GM18951 (cell line): ENCODE measurements around the gene SLC22A17.
"Not testable (repeated sequence)": the region's sequence is repeated elsewhere in the genome, so short reads cannot be mapped to it uniquely, and the experiment has no call there.

Experiments used
- POLR2A ChIP-seq: IDR thresholded peaks from 4 replicates; pipeline ENCODE4 v1.6.1; 2011; ENCODE audit warnings: mild to moderate bottlenecking; ENCODE audit not compliant: insufficient read length, insufficient read depth; ENCODE audit errors: extremely low read depth
- in situ Hi-C: fragments of 300-500 bp; cut with MboI; formaldehyde crosslinking; loops from one replicate; pipeline ENCODE4 v1.12.0; 2022; ENCODE audit warnings: low sequenced_read_pairs, mixed read lengths, inconsistent platforms; ENCODE audit not compliant: unreplicated experiment

Gene SLC22A17

DNA sequence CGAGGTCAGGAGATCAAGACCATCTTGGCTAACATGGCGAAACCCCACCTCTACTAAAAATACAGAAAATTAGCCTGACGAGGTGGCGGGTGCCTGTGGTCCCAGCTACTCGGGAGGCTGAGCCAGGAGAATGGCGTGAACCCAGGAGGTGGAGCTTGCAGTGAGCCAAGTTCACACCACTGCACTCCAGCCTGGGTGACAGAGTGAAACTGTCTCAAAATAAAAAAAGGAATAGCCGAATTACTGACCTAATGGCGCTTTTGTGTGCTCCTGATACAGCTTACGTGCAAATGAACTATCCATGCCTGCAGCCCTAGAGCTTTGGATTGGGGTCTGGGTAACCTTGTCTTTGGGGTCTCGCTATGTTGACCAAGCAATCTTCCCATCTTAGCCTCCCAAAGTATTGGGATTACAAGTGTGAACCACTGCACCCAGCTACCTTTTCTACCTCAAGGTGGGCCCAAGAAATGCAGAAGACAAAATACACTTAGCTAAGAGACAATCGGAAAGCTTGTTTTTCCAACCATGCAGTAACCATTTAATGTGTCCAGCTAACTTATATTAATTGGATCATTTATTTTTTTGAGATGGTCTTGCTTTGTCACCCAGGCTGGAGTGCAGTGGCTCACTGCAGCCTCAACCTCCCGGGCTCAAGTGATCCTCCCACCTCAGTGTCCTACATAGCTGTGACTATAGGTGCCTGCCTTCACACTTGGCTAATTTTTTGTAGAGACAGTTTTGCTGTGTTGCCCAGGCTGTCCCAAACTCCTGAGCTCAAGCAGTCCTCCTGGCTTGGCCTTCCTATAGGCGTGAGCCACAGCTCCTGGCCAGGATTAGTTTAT is 26.0 kb downstream of the SLC22A17 start:
- no peak for TF ChIP-seq POLR2A
- in situ Hi-C loops: no loop called here

DNA sequence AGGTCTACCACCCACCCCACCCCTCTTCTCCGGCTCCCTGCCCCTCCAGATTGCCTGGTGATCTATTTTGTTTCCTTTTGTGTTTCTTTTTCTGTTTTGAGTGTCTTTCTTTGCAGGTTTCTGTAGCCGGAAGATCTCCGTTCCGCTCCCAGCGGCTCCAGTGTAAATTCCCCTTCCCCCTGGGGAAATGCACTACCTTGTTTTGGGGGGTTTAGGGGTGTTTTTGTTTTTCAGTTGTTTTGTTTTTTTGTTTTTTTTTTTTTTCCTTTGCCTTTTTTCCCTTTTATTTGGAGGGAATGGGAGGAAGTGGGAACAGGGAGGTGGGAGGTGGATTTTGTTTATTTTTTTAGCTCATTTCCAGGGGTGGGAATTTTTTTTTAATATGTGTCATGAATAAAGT is 26.9 kb downstream of the SLC22A17 start:
- in situ Hi-C loops: not testable (repeated sequence)

GRCh38 chr14:23324993-23325392 is 27.7 kb downstream of the SLC22A17 start:
- TF ChIP-seq POLR2A: no peak
- in situ Hi-C loops: no loop called here

GRCh38 chr14:23324455-23324846 is 28.2 kb downstream of the SLC22A17 start:
- no peak for TF ChIP-seq POLR2A
- in situ Hi-C loops: no loop called here

GRCh38 chr14:23323838-23324454 is 28.7 kb downstream of the SLC22A17 start:
- no peak for TF ChIP-seq POLR2A
- in situ Hi-C loops: no loop called here

DNA sequence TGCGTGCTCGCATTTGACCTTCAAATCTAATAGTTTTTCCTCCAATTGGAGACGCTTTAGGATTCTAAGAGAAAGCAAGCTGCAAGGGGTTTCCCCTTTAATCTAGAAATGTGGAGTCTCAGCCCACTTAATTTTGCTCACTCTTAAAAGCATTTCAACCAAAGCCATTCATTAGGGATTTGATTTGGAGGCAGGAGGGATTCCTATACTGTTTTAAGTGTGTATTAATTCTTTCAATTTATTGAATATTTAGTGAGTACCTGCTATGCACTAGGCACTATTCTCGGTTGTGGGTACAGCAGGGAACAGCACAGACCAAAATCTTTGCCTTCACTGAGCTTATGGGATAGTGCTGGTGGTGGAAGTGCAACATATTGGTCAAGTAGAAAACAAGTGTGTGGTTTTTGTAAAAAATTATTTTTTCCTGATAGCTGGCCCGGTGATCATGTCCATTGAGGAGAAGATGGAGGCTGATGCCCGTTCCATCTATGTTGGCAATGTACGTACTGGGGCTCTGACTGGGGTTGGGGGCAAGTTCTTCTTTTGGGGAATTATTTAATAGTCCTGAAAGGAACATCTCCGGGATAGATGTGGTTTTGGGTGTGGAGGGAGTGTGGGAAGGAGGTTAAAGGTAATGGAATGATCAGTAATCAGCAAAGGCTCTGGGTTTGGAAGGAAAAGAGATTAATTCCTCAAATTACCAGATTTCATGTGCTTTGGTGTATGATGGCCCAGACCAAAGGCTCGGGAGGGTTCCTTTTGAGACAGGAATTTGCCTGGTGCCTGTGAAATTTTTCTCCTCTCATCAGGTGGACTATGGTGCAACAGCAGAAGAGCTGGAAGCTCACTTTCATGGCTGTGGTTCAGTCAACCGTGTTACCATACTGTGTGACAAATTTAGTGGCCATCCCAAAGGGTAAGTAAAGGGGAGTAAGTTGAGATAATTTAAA is 29.8 kb downstream of the SLC22A17 start:
- no peak for TF ChIP-seq POLR2A
- in situ Hi-C loops: no loop called here

- in situ Hi-C loops: no loop called here
- peak; percentile 25 for TF ChIP-seq POLR2A
These were observed 30.8 kb downstream of the SLC22A17 start for GRCh38 chr14:23321572-23322547.

DNA sequence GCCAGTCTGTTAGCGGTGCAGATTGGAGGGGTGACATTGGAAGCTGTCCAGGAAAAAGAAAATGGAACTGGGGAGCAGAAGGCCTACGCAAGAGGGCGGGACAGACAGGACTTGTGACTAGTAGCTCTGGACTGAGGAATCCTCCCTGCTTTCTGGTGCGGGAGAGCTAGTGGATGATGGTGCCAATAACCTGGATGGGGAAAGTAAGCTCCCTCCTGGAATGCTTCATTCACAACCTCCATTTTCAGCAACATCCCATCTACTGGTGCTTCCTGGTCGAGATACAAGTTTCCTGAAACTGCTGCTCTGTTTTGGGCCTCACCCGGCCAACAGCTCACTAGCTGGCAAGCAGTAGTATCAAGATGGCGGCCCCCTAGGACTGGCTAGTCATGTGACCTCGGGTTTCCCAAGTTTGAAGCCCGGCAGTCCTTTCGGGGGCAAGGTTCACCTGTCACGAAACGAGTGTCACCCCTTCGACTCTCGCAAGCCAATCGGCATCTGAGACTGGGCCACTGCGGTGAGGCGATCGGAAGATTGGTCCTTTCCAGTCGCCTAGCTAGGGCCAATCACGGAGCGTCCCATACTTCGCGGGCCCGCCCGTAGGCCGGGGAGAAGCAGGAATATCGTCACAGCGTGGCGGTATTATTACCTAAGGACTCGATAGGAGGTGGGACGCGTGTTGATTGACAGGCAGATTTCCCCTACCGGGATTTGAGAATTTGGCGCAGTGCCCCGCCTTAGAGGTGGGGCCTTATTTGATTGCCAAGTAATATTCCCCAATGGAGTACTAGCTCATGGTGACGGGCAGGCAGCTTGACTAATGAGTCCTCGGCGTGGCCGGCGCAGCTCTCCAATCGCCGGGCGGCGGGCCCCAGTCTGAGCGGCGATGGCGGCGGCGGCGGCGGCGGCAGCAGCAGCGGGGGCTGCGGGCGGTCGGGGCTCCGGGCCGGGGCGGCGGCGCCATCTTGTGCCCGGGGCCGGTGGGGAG is 31.8 kb downstream of the SLC22A17 start, which contains the start of gene PABPN1:
Gene PABPN1 (plus strand): TSS at position 874 of the 988 bp plus-strand sequence. CDS start 13 bp downstream, at position 887.
- in situ Hi-C loops: no loop called here
- peak; percentile 61 for TF ChIP-seq POLR2A

DNA sequence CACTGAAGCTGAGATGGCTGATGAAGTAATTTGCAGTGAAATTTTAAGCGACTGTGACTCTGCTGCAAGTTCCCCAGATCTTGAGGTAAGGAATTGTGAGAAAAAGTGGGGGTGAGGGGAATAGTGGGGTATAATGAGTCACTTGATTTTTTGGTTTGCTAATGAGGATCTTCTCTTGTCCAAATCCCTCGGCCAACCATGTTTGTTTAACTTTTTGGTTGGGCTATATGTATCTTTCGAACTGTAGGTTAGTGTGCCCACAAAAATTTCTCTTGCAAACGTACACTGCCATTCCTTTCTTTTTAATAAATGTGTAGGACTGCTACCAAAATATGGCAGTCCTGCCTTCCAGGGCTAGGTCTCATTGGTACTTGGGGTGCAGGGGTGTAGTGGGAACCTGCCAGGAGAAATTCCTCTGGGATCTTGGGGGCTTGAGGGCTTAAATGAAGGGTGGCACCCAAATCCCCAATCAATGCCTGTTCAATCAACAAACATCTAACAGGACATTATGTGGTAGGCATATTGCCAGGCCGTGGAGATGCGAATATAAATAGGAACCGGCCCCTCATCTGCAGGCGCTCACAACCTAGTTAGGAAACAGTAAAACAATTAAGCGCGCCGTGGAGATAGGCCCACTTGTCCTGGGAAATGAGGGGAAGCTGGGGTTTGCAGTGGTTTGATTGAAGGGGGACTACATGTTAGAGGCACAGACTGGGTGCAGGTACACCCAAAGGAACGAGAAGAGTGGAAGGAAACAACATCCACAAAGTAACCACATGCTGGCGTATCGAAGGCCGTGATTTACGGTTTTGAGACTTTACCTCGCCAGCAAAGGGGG is 32.7 kb downstream of the SLC22A17 start:
- TF ChIP-seq POLR2A: no peak
- in situ Hi-C loops: no loop called here

DNA sequence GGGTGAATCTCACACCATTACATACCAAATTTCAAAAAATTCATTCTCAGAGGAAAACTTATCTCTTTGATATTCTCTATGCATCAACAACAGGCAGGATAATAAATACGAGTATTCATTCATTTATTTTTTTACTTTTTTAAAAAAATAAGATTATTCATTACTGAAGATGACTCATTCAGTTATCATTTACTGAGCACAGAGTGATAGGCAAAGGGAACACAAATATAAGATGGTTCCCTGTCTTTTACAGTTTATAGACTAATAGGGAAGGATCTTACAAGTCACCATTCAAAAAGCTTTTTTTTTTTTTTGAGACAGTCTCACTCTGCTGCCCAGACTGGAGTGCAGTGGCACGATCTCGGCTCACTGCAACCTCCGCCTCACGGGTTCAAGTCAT is 36.4 kb downstream of the SLC22A17 start:
- TF ChIP-seq POLR2A: no peak
- in situ Hi-C loops: no loop called here
